NOMO-1 treated with dmso at 0.1 percent for 144 hours (cell line): ENCODE results near the gene FBXO46.
"Not testable (repeated sequence)": the region's sequence is repeated elsewhere in the genome, so short reads cannot be mapped to it uniquely, and the experiment has no call there.

ENCODE experiments used
- DNase-seq: peaks from one replicate; lab custom pipeline; 2025; ENCODE audit not compliant: unreplicated experiment; lab: John Stamatoyannopoulos, UW

The FBXO46 gene

GRCh38 chr19:45766869-45767346 is 36.2 kb upstream of the FBXO46 start:
- no peak for DNase-seq

GRCh38 chr19:45766296-45766868 is 35.7 kb upstream of the FBXO46 start:
- DNase-seq: no peak

- no peak for DNase-seq
Measured at GRCh38 chr19:45765702-45766295, 35.1 kb upstream of the FBXO46 start.

- DNase-seq: no peak
Measured at GRCh38 chr19:45764945-45765701, 34.4 kb upstream of the FBXO46 start.

- no peak for DNase-seq
Measured at GRCh38 chr19:45764475-45764874, 33.8 kb upstream of the FBXO46 start.

GRCh38 chr19:45763691-45764294 is 33.1 kb upstream of the FBXO46 start:
- no peak for DNase-seq

- DNase-seq: no peak
Measured at GRCh38 chr19:45762870-45763631, 32.4 kb upstream of the FBXO46 start.

- DNase-seq: no peak
Measured at GRCh38 chr19:45761714-45762113, 31.0 kb upstream of the FBXO46 start.

- DNase-seq: no peak
Measured at GRCh38 chr19:45758921-45759320, 28.2 kb upstream of the FBXO46 start.

GRCh38 chr19:45757695-45758094 is 27.0 kb upstream of the FBXO46 start:
- no peak for DNase-seq

GRCh38 chr19:45754323-45754722 is 23.6 kb upstream of the FBXO46 start:
- no peak for DNase-seq

- DNase-seq: no peak
Measured at GRCh38 chr19:45753548-45753947, 22.9 kb upstream of the FBXO46 start.

GRCh38 chr19:45752639-45753038 is 21.9 kb upstream of the FBXO46 start:
- no peak for DNase-seq

GRCh38 chr19:45751483-45751882 is 20.8 kb upstream of the FBXO46 start:
- DNase-seq: not testable (repeated sequence)

GRCh38 chr19:45747513-45747912 is 16.8 kb upstream of the FBXO46 start:
- DNase-seq: no peak

- DNase-seq: no peak
Measured at GRCh38 chr19:45746866-45747265, 16.2 kb upstream of the FBXO46 start.

GRCh38 chr19:45745606-45746005 is 14.9 kb upstream of the FBXO46 start:
- DNase-seq: no peak

GRCh38 chr19:45742969-45743368 is 12.3 kb upstream of the FBXO46 start:
- DNase-seq: no peak

- peak; percentile 57 for DNase-seq
Measured at GRCh38 chr19:45739498-45740439, 9.1 kb upstream of the FBXO46 start.
